Ascending aorta (tissue), 2 donors: ENCODE data around the gene LTV1. TPM values are rescaled to one million over a fixed set of nuclear protein-coding genes. Genes with fewer than 3 reads are reported as not detected.
A peak's percentile ranks its signal among the peaks of the same experiment; 100 is the strongest.

ENCODE experiments used
- DNase-seq, 2 donors: peaks; one replicate each; pipeline ENCODE4 v3.0.0-alpha.2; 2019; ENCODE audit warnings: low spot score in 2 of 2
- H3K27ac ChIP-seq, 2 donors: fragments of 200-600 bp; sonication (generic); one replicate each; pipeline ENCODE4 v1.5.1; 2016 to 2017; ENCODE audit warnings: mild to moderate bottlenecking in 1 of 2
- H3K27me3 ChIP-seq: fragments of 200-600 bp; sonication (generic); one replicate; pipeline ENCODE4 v1.5.1; 2017
- H3K36me3 ChIP-seq, 2 donors: fragments of 200-600 bp; sonication (generic); one replicate each; pipeline ENCODE4 v1.5.1; 2016
- H3K4me1 ChIP-seq, 2 donors: fragments of 200-600 bp; sonication (generic); one replicate each; pipeline ENCODE4 v1.5.1; 2016 to 2017; ENCODE audit warnings: mild to moderate bottlenecking in 1 of 2
- H3K4me3 ChIP-seq, 2 donors: fragments of 200-600 bp; sonication (generic); one replicate each; pipeline ENCODE4 v1.5.1; 2016 to 2017; ENCODE audit warnings: mild to moderate bottlenecking in 1 of 2
- H3K9me3 ChIP-seq, 2 donors: fragments of 200-600 bp; sonication (generic); one replicate each; pipeline ENCODE4 v1.5.1; 2016
- CTCF ChIP-seq, 3 experiments: fragments of 200-600 bp in 2 of 3; fragments of 450-650 bp in 1 of 3; sonication (generic) in 2 of 3; IDR thresholded peaks; one replicate each; pipeline ENCODE4 v1.5.1; 2016 to 2019; ENCODE audit warnings: antibody characterized with exemption in 3 of 3, mild to moderate bottlenecking in 1 of 3, moderate library complexity in 1 of 3
- intact Hi-C: fragments of 100-400 bp; cut with DNase I; formaldehyde crosslinking; loops from one replicate; pipeline ENCODE4 v1.15.1; 2023
- total RNA-seq: library from RNA; depleted of rRNA; stranded (reverse); fragments of >200 nt; gene quantifications from one replicate; pipeline ENCODE4 v1.1.0, GENCODE V29; 2016

The LTV1 gene
- total RNA-seq, 1 donor from 2014 or later = 4.6 TPM

DNA sequence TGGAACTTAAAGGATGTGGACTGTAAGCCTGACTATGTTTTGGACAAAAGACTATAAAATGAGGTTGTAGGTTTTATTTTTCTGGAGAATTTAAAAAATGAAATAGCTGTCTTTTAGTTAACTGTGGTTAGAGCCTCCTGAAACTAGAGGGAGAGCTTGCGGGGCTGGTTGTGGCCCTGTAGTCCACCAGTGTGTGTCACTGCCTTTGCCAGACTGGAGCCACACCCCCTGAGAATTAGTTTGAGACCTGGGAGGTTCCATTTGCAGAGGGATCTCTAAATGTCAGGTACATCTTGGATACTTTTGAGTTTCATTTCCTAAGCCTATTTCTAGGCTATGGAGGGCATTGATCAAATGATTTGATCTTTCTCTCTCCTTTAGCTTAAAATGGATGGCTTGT is 42.0 kb downstream of the LTV1 start:
- Histone ChIP-seq H3K9me3 (no peaks in the 10 kb centered on the region), H3K27me3 (no peaks in the 10 kb centered on the region), H3K36me3 (no peaks in the 10 kb centered on the region), H3K27ac (no peak overlapping the region), H3K4me1 (no peaks in the 10 kb centered on the region), H3K4me3 (no peak overlapping the region)
- intact Hi-C loops = no loop called here
- DNase-seq = no peak
- no peak for TF ChIP-seq CTCF (IDR thresholded peaks at IDR 0.05)

GRCh38 chr6:143894655-143895054 is 51.5 kb downstream of the LTV1 start:
- intact Hi-C loops = no loop called here
- DNase-seq = no peak
- no peaks in the 10 kb centered on the region for H3K36me3 ChIP-seq
- no peaks in the 10 kb centered on the region for H3K27me3 ChIP-seq
- no peaks in the 10 kb centered on the region for H3K4me1 ChIP-seq
- no peak for TF ChIP-seq CTCF (IDR thresholded peaks at IDR 0.05)
- no peak overlapping the region for H3K27ac ChIP-seq
- H3K4me3 ChIP-seq = no peak overlapping the region
- no peaks in the 10 kb centered on the region for H3K9me3 ChIP-seq

GRCh38 chr6:143896126-143896860 is 53.2 kb downstream of the LTV1 start:
- no peaks in the 10 kb centered on the region for H3K27me3 ChIP-seq
- intact Hi-C loops = no loop called here
- no peak overlapping the region for H3K4me3 ChIP-seq
- TF ChIP-seq CTCF (IDR thresholded peaks at IDR 0.05) = no peak
- no peaks in the 10 kb centered on the region for H3K36me3 ChIP-seq
- DNase-seq = no peak
- H3K4me1 ChIP-seq = no peaks in the 10 kb centered on the region
- H3K9me3 ChIP-seq = no peaks in the 10 kb centered on the region
- no peak overlapping the region for H3K27ac ChIP-seq

- no peaks in the 10 kb centered on the region for H3K27me3 ChIP-seq
- no peak for DNase-seq
- peaks cover 3 to 12% of the 10 kb centered on the region in 2 donors for H3K4me1 ChIP-seq
- no peaks in the 10 kb centered on the region for H3K36me3 ChIP-seq
- no peaks in the 10 kb centered on the region for H3K9me3 ChIP-seq
- H3K27ac ChIP-seq = no peak overlapping the region
- no peak for TF ChIP-seq CTCF (IDR thresholded peaks at IDR 0.05)
- no peak overlapping the region for H3K4me3 ChIP-seq
- intact Hi-C loops = no loop called here
Observed at GRCh38 chr6:143900358-143900757, 57.2 kb downstream of the LTV1 start.

DNA sequence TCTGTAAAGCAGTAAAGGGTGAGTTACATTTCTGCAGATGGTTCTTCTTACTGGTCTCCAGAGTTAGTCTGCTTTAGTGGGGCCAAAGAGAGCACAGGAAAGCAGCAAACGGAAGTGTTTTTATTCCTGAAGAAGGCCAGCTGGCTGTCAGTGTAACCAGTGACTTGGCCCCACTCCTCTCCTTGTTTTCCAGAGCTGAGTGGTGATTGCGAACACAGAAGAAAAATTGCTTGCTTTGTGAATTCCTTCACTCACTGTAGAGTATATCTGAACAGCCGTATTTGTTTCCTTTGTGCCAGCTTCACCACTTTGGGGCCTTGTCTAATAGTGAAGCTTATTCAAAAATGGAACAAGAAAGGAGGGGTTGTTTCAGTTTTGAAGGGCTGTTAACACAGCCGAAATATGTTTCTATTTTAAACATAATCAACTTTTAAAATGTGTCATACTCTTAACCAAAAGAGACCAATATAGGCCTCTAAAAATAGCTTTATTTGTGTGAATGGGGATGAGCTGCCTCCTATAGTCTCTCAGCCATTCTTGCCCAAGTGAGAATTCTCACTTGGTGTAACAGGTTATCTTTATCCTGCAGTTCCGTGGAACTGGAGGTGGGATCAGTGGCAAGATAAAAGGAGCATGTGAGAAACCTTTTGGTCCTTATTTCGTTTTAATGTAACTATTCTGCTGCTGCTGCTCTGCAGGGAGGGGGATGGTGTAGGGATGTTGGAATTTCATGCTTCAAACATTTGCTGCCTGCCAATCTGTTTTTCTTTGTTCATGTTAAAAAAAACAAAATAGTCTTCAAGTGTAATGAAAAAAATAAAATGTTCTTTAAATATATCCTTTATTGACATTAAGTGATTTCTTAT is 59.0 kb downstream of the LTV1 start:
- Histone ChIP-seq H3K27ac (peak overlapping the region; percentile 73 to 74), H3K4me3 (peak overlapping the region; percentile 2 to 27), H3K36me3 (no peaks in the 10 kb centered on the region)

More for the DNA sequence above, 59.0 kb downstream of the LTV1 start:
- DNase-seq = no peak
- TF ChIP-seq CTCF (IDR thresholded peaks at IDR 0.05) = no peak
- intact Hi-C loops = no loop called here
- Histone ChIP-seq H3K27me3 (no peaks in the 10 kb centered on the region), H3K9me3 (no peaks in the 10 kb centered on the region), H3K4me1 (peaks cover 3 to 12% of the 10 kb centered on the region in 2 donors)
